ENCODE data around the gene NLRP12.

- TF ChIP-seq CTCF (conservative IDR thresholded peaks at IDR 0.05; ENCODE audit: low read length) (no peak), EZH2phosphoT487 (IDR thresholded peaks at IDR 0.05; ENCODE audit: borderline replicate concordance, low read depth, low read length) (no peak)
Measured at GRCh38 chr19:53819861-53820260, 4.3 kb downstream of the NLRP12 start.
